ENCODE results near the gene SEMA4D.

SEMA4D gene

DNA sequence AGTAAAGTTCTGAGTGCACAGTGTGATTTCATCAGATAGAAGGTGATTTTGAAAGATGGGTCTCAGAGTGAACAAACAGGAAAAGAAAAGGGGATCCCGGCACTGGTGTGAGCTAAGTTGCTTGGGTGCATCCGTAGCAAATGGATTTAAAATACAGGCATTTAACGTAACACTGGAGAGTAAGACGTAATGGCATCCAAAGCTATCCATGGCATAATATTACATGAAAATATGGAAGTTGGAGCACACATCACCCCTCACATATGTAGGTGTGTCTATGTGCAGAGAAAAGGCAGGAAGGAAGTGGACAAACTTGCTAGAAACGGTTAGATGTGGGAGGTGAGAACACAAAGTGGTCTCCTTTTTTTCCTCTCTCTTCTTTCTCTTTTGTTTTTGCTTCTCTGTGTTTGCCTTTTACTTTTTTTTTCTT lies 38.2 kb upstream of the SEMA4D start:
- TF ChIP-seq, protein P1, sequence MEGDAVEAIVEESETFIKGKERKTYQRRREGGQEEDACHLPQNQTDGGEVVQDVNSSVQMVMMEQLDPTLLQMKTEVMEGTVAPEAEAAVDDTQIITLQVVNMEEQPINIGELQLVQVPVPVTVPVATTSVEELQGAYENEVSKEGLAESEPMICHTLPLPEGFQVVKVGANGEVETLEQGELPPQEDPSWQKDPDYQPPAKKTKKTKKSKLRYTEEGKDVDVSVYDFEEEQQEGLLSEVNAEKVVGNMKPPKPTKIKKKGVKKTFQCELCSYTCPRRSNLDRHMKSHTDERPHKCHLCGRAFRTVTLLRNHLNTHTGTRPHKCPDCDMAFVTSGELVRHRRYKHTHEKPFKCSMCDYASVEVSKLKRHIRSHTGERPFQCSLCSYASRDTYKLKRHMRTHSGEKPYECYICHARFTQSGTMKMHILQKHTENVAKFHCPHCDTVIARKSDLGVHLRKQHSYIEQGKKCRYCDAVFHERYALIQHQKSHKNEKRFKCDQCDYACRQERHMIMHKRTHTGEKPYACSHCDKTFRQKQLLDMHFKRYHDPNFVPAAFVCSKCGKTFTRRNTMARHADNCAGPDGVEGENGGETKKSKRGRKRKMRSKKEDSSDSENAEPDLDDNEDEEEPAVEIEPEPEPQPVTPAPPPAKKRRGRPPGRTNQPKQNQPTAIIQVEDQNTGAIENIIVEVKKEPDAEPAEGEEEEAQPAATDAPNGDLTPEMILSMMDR (IDR thresholded peaks at IDR 0.05; ENCODE audit: borderline replicate concordance, control extremely low read depth, extremely low read depth, insufficient read depth, missing control alignments): no peak
- DNase-seq (ENCODE audit: low spot score): peak; percentile 62
- in situ Hi-C loops (cut with MboI; ENCODE audit: low sequenced_read_pairs, unreplicated experiment): no loop called here

DNA sequence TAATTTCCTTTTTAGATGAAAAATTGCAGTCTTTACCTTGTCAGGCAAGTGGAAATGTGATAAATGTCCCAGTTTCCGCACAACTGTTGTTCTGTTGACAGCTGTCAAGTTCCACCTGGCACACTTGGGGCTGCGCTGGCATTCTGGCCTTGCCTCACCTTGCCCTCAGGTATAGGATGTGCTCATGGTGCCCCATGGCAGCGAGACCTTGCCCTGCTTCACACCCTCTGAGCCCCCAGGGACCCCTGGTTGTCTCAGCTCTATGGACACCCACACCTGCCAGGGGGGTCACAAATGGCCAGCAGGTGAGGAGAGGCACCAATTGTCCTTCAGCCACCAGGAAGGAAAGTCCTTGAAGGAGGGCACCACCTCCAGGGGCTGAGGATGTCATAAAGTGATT lies 37.5 kb upstream of the SEMA4D start:
- in situ Hi-C loops (cut with MboI; ENCODE audit: low sequenced_read_pairs, unreplicated experiment): no loop called here
- no peak for DNase-seq (ENCODE audit: low spot score)

DNA sequence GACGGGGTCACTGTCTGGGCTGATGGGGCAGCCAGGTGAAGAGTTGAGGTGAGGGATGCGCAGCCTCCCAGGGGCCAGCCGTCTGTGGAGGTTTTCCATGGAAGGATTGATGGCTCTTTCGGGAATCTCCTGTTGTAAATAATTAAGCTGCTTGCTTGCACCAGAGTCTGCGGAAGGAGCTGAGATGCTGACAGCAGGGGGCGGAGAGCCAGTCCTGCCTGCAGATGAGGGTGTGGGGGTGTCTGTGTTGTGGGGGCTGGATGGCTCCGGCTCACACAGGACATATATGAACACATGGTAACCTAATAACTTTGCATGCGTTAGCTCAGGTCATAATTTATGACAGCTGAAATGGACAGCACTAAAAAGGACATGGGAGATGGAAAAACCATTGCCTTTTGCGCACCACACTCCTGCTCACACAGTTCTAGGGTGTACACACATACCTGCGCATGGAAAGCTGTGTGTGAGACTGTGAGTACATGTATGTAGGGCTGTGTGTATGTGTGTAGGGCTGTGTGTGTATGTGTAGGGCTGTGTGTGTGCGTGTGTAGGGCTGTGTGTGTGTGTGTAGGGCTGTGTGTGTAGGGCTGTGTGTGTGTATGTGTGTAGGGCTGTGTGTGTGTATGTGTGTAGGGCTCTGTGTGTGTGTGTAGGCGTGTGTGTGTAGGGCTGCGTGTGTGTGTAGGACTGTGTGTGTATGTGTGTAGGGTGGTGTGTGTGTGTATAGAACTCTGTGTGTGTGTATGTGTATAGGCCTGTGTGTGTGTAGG lies 36.8 kb upstream of the SEMA4D start:
- DNase-seq (ENCODE audit: low spot score): no peak
- TF ChIP-seq, protein P1 (IDR thresholded peaks at IDR 0.05; ENCODE audit: borderline replicate concordance, control extremely low read depth, extremely low read depth, insufficient read depth, missing control alignments): no peak
- in situ Hi-C loops (cut with MboI; ENCODE audit: low sequenced_read_pairs, unreplicated experiment): no loop called here

More for the DNA sequence above, 37.5 kb upstream of the SEMA4D start:
- TF ChIP-seq, protein P1 (IDR thresholded peaks at IDR 0.05; ENCODE audit: borderline replicate concordance, control extremely low read depth, extremely low read depth, insufficient read depth, missing control alignments): no peak

DNA sequence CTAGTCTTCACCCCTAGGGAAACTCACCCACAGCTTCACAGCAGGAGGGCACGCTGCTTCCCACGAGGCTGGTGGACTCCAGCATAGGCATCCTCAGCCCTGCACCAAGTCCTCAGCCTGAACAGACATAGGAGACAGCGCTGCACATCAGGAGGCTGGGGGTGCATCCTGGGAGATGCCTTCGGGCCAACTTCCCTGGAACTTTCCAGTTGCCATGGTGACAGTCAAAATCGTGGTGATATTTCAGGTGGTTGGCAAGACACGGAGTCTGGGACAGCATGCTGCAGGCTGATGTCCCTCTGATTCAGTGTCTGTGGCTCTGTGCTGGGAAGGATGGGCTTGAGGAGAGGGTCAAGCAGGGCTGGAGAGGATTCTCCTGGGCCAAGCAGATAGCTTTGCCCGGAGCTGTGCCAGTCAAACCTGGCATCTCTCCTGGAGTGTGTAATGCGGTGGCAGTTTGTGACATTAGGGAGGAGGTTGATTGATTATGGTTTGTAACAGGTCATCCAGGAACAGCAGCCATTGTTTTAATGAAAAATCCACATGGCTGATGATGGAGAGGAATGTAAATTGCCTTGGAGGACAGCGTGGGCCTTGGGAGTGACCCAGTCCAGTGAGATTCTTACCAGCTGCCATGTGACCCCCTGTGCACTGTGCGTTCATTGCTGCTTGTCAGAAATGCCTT lies 35.6 kb upstream of the SEMA4D start:
- no peak for DNase-seq (ENCODE audit: low spot score)
- in situ Hi-C loops (cut with MboI; ENCODE audit: low sequenced_read_pairs, unreplicated experiment): no loop called here
- TF ChIP-seq, protein P1 (IDR thresholded peaks at IDR 0.05; ENCODE audit: borderline replicate concordance, control extremely low read depth, extremely low read depth, insufficient read depth, missing control alignments): no peak

DNA sequence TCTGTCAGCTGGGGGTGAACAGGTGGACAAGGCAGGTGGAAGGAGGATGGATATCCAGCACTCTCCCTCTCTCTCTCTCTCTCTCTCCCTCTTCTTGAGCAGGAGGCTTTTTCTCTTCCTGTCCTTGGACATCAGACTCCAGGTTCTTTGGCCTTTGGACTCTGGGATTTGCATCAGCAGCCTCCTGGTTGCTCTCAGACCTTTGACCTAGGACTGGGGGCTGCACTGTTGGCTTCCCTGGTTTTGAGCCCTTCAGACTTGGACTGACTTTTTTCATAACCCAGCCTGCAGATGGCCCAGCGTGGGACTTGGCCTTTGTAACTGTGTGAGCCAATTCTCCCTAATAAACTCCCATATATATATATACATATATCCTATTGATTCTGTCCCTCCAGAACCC lies 35.0 kb upstream of the SEMA4D start:
- TF ChIP-seq, protein P1 (IDR thresholded peaks at IDR 0.05; ENCODE audit: borderline replicate concordance, control extremely low read depth, extremely low read depth, insufficient read depth, missing control alignments): no peak
- DNase-seq (ENCODE audit: low spot score): no peak
- in situ Hi-C loops (cut with MboI; ENCODE audit: low sequenced_read_pairs, unreplicated experiment): no loop called here

DNA sequence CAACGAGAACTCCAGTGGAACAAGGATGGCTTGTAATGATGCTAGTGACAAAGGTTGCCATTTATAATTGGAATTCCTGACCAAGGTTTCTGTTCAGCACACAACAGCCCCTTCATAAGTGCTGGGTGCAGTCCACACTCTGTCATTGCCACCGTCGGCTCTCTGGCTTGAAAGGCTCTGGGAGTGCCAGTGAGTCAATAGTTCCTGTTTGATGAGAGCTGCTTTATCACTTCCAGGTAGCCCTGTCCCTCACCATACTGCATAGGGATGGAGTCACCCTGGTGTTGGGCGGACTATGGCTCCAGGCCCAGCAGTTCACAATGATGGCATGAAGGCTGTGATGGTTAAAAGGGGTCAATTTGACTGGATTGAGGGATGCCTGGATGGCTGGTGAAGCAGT lies 34.6 kb upstream of the SEMA4D start:
- in situ Hi-C loops (cut with MboI; ENCODE audit: low sequenced_read_pairs, unreplicated experiment): no loop called here

More for the DNA sequence above, 34.6 kb upstream of the SEMA4D start:
- no peak for DNase-seq (ENCODE audit: low spot score)
- TF ChIP-seq, protein P1 (IDR thresholded peaks at IDR 0.05; ENCODE audit: borderline replicate concordance, control extremely low read depth, extremely low read depth, insufficient read depth, missing control alignments): no peak
